ENCODE data around the gene TMEM212.

TMEM212 gene

DNA sequence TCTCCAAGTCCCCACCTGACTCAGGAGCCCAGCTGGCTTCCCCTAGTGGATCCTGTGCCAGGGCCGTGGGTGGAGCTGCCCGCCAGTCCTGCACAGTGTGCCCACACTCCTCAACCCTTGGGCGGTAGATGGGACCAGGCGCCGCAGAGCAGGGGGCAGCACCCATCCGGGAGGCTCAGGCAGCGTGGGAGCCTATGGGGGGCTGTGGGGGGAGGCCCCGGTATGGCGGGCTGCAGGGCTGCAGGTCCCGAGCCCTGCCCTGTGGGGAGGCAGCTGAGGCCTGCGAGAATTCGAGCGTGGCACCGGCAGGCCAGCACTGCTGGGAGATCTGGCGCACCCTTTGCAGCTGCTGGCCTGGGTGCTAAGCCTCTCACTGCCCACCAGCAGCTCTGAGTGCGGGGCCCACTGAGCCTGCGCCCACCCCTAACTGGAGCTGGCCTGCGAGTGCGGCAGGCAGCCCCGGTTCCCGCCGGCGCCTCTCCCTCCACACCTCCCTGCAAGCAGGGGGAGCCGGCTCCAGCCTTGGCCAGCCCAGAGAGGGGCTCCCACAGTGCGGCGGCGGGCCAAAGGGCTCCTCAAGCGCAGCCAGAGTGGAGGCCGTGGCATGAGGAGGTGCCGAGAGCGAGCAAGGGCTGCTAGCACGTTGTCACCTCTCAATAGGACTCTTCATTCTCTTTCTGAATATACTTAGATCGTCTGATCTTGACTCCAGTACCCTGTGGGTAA is 64.0 kb downstream of the TMEM212 start:
- no CpG with 5 or more reads among the region's 33 CpGs for WGBS (ENCODE audit: extremely low coverage, insufficient coverage, low lambda C conversion rate)
- H2BK120ac ChIP-seq (ENCODE audit: low read depth, low read length) = no peak overlapping the region
- no peak overlapping the region for H2BK15ac ChIP-seq (replicated peaks; ENCODE audit: low read depth)
- H3K79me1 ChIP-seq (ENCODE audit: low read length) = no peaks in the 10 kb centered on the region
- H3K79me2 ChIP-seq (ENCODE audit: control insufficient read depth, insufficient read depth, low read length) = no peaks in the 10 kb centered on the region
- H3K4me3 ChIP-seq (ENCODE audit: low read length) = no peak overlapping the region
- no peak for DNase-seq
- no peak overlapping the region for H3K23ac ChIP-seq (ENCODE audit: low read length)
- H3K56ac ChIP-seq (ENCODE audit: low read length) = no peak overlapping the region
- H2AK5ac ChIP-seq (ENCODE audit: low read length) = no peak overlapping the region
- no peak overlapping the region for H3K4ac ChIP-seq (ENCODE audit: low read depth, low read length)
- H3K27me3 ChIP-seq (ENCODE audit: insufficient read depth, low read length, poor library complexity) = no peaks in the 10 kb centered on the region
- no peaks in the 10 kb centered on the region for H3K36me3 ChIP-seq (ENCODE audit: control insufficient read depth, insufficient read depth, low read length)
- no peak overlapping the region for H3K27ac ChIP-seq (ENCODE audit: low read depth, low read length)
- H3K4me1 ChIP-seq (ENCODE audit: control insufficient read depth, low read depth, low read length) = no peaks in the 10 kb centered on the region
- H3K4me2 ChIP-seq (ENCODE audit: low read length) = no peak overlapping the region
- H4K8ac ChIP-seq (ENCODE audit: low read depth, low read length) = no peak overlapping the region
- no peak overlapping the region for H3K18ac ChIP-seq (ENCODE audit: low read length)
- H3K9ac ChIP-seq (ENCODE audit: low read length) = no peak overlapping the region
- H4K5ac ChIP-seq (ENCODE audit: low read length) = no peak overlapping the region
- no peak overlapping the region for H2BK5ac ChIP-seq (ENCODE audit: low read length)

- Histone ChIP-seq H3K27ac (ENCODE audit: low read depth, low read length) (no peak overlapping the region), H3K4me3 (ENCODE audit: low read length) (no peak overlapping the region), H2BK5ac (ENCODE audit: low read length) (no peak overlapping the region), H3K27me3 (ENCODE audit: insufficient read depth, low read length, poor library complexity) (no peaks in the 10 kb centered on the region), H3K18ac (ENCODE audit: low read length) (no peak overlapping the region), H2AK5ac (ENCODE audit: low read length) (no peak overlapping the region), H3K23ac (ENCODE audit: low read length) (no peak overlapping the region), H3K4me2 (ENCODE audit: low read length) (no peak overlapping the region), H2BK15ac (replicated peaks; ENCODE audit: low read depth) (no peak overlapping the region), H3K79me1 (ENCODE audit: low read length) (no peaks in the 10 kb centered on the region), H3K9ac (ENCODE audit: low read length) (no peak overlapping the region), H3K36me3 (ENCODE audit: control insufficient read depth, insufficient read depth, low read length) (no peaks in the 10 kb centered on the region), H3K79me2 (ENCODE audit: control insufficient read depth, insufficient read depth, low read length) (no peaks in the 10 kb centered on the region), H4K8ac (ENCODE audit: low read depth, low read length) (no peak overlapping the region), H3K4ac (ENCODE audit: low read depth, low read length) (no peak overlapping the region), H3K4me1 (ENCODE audit: control insufficient read depth, low read depth, low read length) (no peaks in the 10 kb centered on the region), H3K56ac (ENCODE audit: low read length) (no peak overlapping the region), H2BK120ac (ENCODE audit: low read depth, low read length) (no peak overlapping the region), H4K5ac (ENCODE audit: low read length) (no peak overlapping the region)
- WGBS (ENCODE audit: extremely low coverage, insufficient coverage, low lambda C conversion rate) = no CpG with 5 or more reads among the region's 2 CpGs
- no peak for DNase-seq
Measured at GRCh38 chr3:171907761-171908160, 64.6 kb downstream of the TMEM212 start.

- H3K4me1 ChIP-seq (ENCODE audit: control insufficient read depth, low read depth, low read length) = no peaks in the 10 kb centered on the region
- no peak overlapping the region for H3K9ac ChIP-seq (ENCODE audit: low read length)
- H3K4me2 ChIP-seq (ENCODE audit: low read length) = no peak overlapping the region
- no peak overlapping the region for H2BK5ac ChIP-seq (ENCODE audit: low read length)
- no peaks in the 10 kb centered on the region for H3K27me3 ChIP-seq (ENCODE audit: insufficient read depth, low read length, poor library complexity)
- no peak overlapping the region for H3K27ac ChIP-seq (ENCODE audit: low read depth, low read length)
- H3K79me1 ChIP-seq (ENCODE audit: low read length) = no peaks in the 10 kb centered on the region
- H3K4me3 ChIP-seq (ENCODE audit: low read length) = no peak overlapping the region
- DNase-seq = no peak
- WGBS (ENCODE audit: extremely low coverage, insufficient coverage, low lambda C conversion rate) = no CpG with 5 or more reads among the region's 2 CpGs
- H4K5ac ChIP-seq (ENCODE audit: low read length) = no peak overlapping the region
- H3K56ac ChIP-seq (ENCODE audit: low read length) = no peak overlapping the region
- H3K79me2 ChIP-seq (ENCODE audit: control insufficient read depth, insufficient read depth, low read length) = no peaks in the 10 kb centered on the region
- no peak overlapping the region for H4K8ac ChIP-seq (ENCODE audit: low read depth, low read length)
- H3K18ac ChIP-seq (ENCODE audit: low read length) = no peak overlapping the region
- no peak overlapping the region for H3K4ac ChIP-seq (ENCODE audit: low read depth, low read length)
- no peak overlapping the region for H2BK120ac ChIP-seq (ENCODE audit: low read depth, low read length)
- H2AK5ac ChIP-seq (ENCODE audit: low read length) = no peak overlapping the region
- no peak overlapping the region for H3K23ac ChIP-seq (ENCODE audit: low read length)
- H3K36me3 ChIP-seq (ENCODE audit: control insufficient read depth, insufficient read depth, low read length) = no peaks in the 10 kb centered on the region
- H2BK15ac ChIP-seq (replicated peaks; ENCODE audit: low read depth) = no peak overlapping the region
Measured at GRCh38 chr3:171908731-171909130, 65.6 kb downstream of the TMEM212 start.

Data from mesendoderm (in vitro differentiated cells).